GM18519 (cell line): ENCODE results near the gene GPR32.
"Not testable (repeated sequence)": the region's sequence is repeated elsewhere in the genome, so short reads cannot be mapped to it uniquely, and the experiment has no call there.

ENCODE experiments used
- ATAC-seq: cut with Tn5 transposase; IDR thresholded peaks from one replicate; pipeline ENCODE4 v1.9.1; 2021; ENCODE audit warnings: mild to moderate bottlenecking, moderate library complexity; ENCODE audit not compliant: unreplicated experiment, low FRiP score

Gene GPR32

DNA sequence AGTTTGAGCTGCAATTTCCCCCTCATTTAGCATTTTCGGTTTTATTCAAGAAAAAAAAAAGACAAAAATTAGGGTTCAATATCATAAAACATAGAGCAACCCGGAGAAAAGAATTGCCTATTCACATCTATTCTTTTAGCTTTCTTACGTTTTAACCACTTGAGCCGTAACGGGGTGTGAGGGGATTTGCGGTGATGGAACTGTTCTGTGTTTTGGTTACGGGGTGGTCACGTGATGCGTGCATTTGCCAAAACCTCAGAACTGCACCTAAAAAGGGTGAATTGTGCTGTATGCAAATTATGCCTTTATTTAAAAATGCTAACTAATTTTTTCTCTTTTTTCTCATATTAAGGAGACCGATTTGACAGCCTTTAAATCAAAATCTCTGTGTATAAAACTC, 25.0 kb upstream of the GPR32 start:
- no peak for ATAC-seq

- not testable (repeated sequence) for ATAC-seq
Measured at GRCh38 chr19:50747141-50747540, 23.1 kb upstream of the GPR32 start.

- no peak for ATAC-seq
Measured at GRCh38 chr19:50749490-50749889, 20.8 kb upstream of the GPR32 start.

GRCh38 chr19:50750010-50750409, 20.3 kb upstream of the GPR32 start:
- no peak for ATAC-seq

DNA sequence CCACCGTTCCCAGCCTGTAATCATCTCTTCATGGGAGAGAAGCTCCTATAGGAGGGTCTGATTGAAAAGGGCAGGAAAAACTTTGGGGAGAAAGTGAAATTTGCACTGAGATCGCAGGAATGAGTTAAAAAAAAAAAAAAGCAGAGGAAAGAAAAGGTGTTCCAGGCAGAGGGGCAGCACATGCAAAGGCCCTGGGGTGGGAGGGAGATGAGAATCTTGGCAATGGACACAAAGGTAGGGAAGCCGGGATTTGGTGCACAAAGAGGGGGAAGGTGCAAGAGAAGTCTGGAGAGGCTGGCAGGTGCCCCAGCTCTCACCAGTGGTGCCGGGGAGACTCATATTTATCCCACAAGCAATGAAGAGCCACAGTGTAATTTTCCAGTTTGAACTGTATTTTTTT, 16.4 kb upstream of the GPR32 start:
- ATAC-seq: no peak

DNA sequence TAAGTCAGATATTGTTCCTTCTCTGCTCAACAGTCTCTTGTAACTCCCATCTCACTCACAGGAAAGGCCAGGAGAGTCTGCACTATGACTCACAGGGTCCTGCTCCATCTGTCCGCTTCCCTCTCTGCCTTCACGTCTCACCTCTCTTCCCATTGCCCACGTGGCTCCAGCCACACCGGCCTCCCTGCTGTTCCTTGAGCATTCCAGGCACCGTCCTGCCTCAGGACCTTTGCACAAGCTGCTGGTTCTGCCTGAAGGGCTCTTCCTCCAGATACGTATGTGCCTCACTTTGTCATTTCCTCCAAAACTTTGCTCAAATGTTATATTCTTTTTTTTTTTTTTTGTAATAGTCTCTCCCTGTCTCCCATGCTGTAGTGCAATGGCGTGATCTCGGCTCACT, 14.0 kb upstream of the GPR32 start:
- not testable (repeated sequence) for ATAC-seq

DNA sequence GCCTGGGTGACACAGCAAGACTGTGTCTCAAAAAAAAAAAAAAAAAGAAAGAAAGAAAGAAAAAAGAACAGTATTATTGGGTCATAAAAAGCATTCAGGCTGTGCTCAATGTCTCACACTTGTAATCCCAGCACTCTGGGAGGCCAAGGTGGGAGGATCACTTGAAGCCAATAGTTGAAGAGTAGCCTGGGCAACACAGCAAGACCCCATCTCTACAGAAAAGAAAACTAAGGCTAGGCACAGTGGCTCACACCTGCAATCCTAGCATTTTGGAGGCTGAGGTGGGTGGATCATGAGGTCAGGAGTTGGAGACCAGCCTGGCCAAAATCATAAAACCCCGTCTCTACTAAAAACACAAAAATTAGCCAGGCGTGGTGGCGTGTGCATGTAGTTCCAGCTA, 12.6 kb upstream of the GPR32 start:
- not testable (repeated sequence) for ATAC-seq

GRCh38 chr19:50759076-50759475, 11.2 kb upstream of the GPR32 start:
- not testable (repeated sequence) for ATAC-seq

DNA sequence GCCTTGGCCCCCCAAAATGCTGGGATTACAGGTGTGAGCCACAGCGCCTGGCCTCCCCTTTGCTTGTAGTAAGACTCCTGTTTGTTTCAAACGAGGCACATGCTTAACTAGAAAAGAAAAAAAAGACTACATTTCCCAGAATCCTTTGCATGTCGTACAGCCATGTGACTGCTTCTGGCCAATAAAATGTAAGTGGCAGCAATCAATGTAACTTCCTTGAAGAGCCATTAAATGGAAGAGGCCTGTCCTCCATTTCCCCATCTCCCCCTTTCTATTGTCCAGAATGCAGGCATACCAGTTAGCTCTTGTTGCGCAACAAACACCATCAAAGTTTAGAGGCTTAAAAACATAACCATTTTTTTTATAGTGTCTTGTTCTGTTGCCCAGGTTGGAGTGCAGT, 10.4 kb upstream of the GPR32 start:
- no peak for ATAC-seq

- ATAC-seq: not testable (repeated sequence)
Measured at GRCh38 chr19:50761501-50761900, 8.8 kb upstream of the GPR32 start.

- not testable (repeated sequence) for ATAC-seq
Measured at GRCh38 chr19:50763521-50763920, 6.7 kb upstream of the GPR32 start.

DNA sequence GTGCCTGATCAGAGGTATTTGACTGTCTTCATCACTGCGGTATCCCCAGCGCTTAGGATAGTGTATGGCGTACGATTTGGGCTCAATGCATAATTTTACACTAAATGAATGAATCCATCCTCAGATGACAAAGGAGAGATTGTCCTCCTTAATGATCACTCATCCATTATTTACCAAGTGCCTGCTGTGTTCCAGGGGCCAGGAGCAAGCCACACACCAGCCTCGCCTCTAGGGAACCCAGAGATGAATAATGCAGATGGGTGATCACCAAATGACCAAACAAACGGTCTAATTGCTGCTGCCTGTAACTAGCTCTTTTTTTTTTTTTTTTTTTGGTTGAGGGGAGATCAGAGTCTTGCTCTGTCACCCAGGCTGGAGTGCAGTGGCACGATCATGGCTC, 5.9 kb upstream of the GPR32 start:
- no peak for ATAC-seq

DNA sequence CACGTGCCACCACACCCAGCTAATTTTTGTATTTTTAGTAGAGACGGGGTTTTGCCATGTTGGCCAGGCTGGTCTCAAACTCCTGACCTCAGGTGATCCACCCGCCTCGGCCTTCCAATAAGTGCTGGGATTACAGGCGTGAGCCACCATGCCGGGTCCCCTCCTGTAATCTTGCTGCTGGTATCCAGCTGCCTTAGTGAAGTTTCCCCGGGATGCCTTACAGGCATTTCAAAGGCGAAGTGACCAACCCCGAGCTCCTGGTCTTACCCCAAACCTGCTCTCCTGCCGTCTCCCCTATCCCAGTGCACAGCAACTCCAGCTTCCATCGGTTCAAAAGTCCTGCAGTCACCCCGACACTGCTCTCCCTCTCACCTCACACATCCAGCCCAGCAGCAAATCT, 3.5 kb upstream of the GPR32 start:
- ATAC-seq: not testable (repeated sequence)

DNA sequence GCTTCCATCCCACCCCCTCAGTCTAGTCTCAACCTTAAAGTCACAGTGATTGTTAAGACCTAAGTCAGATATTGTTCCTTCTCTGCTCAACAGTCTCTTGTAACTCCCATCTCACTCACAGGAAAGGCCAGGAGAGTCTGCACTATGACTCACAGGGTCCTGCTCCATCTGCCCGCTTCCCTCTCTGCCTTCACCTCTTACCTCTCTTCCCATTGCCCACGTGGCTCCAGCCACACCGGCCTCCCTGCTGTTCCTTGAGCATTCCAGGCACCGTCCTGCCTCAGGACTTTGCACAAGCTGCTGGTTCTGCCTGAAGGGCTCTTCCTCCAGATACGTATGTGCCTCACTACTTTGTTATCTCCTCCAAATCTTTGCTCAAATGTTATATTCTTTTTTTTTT, 3.0 kb upstream of the GPR32 start:
- not testable (repeated sequence) for ATAC-seq

- no peak for ATAC-seq
Measured at GRCh38 chr19:50768277-50768676, 2.0 kb upstream of the GPR32 start.

GRCh38 chr19:50770888-50771287, 624 bp downstream of the GPR32 start:
- ATAC-seq: no peak

DNA sequence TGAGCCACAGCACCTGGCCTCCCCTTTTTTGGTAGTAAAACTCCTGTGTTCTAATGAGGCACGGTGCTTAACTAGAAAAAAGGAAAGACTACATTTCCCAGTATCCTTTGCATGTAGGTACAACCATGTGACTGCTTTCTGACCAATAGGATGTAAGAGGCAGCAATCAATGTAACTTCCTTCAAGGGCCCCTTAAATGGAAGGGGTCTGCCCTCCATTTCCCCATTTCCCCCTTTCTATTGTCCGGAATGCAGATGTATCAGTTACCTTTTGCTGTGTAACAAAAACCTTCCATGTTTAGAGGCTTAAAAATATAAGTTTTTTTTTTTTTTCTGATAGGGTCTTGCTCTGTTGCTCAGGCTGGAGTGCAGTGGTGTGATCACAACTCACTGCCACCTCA, 2.2 kb downstream of the GPR32 start:
- ATAC-seq: no peak

- ATAC-seq: not testable (repeated sequence)
Measured at GRCh38 chr19:50772912-50773311, 2.6 kb downstream of the GPR32 start.

DNA sequence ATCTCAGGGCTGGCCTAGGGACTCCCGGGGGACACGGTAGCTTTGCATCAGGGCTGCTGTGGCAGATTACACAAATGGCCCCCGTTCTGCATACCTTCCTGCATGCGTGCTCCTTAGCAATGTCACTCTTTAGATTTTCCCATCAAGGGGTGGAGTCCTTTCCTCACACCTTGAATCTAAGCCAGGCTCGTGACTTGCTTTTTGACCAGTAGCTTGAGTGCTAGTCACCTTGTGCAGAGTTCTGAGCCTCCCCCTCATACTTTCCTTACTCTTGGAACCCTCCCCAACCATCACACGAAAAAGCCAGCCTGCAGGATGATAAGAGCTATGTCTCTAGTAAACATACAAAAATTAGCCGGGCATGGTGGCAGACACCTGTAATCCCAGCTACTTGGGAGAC, 3.2 kb downstream of the GPR32 start:
- not testable (repeated sequence) for ATAC-seq

- ATAC-seq: no peak
Measured at GRCh38 chr19:50776131-50776530, 5.9 kb downstream of the GPR32 start.

DNA sequence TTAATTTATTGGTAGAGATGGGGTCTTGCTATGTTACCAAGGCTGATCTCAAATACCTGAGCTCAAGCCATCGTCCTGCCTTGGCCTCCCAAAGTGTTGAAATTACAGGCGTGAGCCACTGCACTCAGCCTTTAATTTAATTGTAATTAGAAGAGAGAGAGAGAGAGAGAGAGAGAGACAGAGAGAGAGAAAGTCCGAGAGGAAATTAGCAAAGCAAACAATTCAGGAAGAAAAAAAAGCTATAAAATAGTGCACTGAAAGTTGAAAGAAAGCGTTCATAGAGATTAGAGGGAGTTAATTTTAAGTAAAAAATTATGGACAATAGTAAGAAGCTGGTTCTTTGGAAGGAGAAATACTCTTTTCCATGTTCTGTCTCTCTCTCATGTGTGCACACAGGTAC, 7.0 kb downstream of the GPR32 start:
- ATAC-seq: no peak

- no peak for ATAC-seq
Measured at GRCh38 chr19:50777830-50778303, 7.6 kb downstream of the GPR32 start.

DNA sequence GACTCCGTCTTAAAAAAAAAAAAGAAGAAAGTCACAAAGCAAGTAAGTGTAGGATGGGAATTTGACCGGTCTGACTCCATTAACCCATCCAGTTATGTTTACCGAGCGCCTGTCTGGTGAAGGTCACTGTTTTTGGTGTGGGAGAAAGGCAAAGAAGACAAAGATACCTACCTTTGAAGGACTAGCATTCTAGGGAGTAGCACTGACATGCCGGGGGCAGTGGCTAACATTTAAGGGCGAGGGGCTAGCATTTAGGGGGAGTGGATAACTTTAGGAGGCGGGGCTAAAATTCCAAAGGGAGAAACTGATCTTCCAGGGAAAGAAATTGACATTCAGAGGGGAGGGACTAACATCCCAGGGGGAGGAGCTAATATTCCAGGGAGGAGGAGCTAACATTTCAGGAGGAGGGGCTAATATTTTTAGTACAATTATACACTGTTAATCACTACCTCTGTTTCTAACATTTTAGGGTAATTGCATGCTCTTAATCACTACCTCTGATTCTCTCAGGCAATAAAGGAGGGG, 8.7 kb downstream of the GPR32 start:
- ATAC-seq: no peak
